Uterus (tissue), 2 donors: Measurements from ENCODE around the gene MYOD1.

Experiments used
- CTCF ChIP-seq, 4 experiments: fragments of 200-600 bp in 2 of 4; fragments of 450-650 bp in 2 of 4; sonication (generic) in 2 of 4; IDR thresholded peaks; one replicate each; pipeline ENCODE4 v1.5.1; 2016 to 2019; ENCODE audit warnings: antibody characterized with exemption in 4 of 4, mild to moderate bottlenecking in 2 of 4, moderate library complexity in 1 of 4
- POLR2A ChIP-seq, 2 donors: fragments of 450-650 bp; IDR thresholded peaks; one replicate each; pipeline ENCODE4 v1.6.1; 2016; ENCODE audit warnings: antibody characterized with exemption in 2 of 2, mild to moderate bottlenecking in 1 of 2, moderate library complexity in 1 of 2

GRCh38 chr11:17730137-17730536, 10.8 kb downstream of the MYOD1 start:
- TF ChIP-seq POLR2A (IDR thresholded peaks at IDR 0.05): no peak
- no peak for TF ChIP-seq CTCF (IDR thresholded peaks at IDR 0.05)
